GM19328 (cell line): Measurements from ENCODE around the gene TMEM45A.

ENCODE experiments used
- ATAC-seq: cut with Tn5 transposase; IDR thresholded peaks from one replicate; pipeline ENCODE4 v1.9.1; 2021; ENCODE audit warnings: mild to moderate bottlenecking, moderate library complexity; ENCODE audit not compliant: unreplicated experiment

Gene TMEM45A

GRCh38 chr3:100609305-100609704 lies 116.9 kb downstream of the TMEM45A start, which contains the start of gene ADGRG7:
Gene ADGRG7, plus strand, starts transcription at chr3:100609601. Its CDS starts 256 bp downstream, at chr3:100609857.
- ATAC-seq: no peak

DNA sequence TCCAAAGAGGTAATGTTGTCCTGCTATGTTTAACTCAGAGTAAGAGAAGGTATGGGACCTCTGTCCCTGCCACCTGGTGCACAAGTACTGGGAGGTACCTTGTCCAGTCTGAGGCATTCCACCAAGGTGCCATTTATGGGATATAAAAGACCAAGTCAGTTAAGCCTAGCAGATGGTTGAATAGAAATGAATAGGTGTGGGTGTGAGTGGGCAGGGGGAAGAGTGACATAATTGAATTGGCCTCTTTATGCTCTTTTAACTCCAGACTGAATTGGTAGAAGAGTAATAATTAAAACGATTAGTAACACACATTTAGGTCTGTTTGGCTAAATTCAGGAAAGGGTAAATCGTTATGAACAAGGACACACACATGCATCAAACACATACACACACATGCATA lies 117.5 kb downstream of the TMEM45A start:
- ATAC-seq: no peak

GRCh38 chr3:100611221-100611620 lies 118.8 kb downstream of the TMEM45A start:
- ATAC-seq: no peak

- no peak for ATAC-seq
These were observed 121.4 kb downstream of the TMEM45A start for GRCh38 chr3:100613721-100614390.

GRCh38 chr3:100614941-100615340 lies 122.5 kb downstream of the TMEM45A start:
- ATAC-seq: no peak

- no peak for ATAC-seq
These were observed 123.3 kb downstream of the TMEM45A start for GRCh38 chr3:100615684-100616083.

DNA sequence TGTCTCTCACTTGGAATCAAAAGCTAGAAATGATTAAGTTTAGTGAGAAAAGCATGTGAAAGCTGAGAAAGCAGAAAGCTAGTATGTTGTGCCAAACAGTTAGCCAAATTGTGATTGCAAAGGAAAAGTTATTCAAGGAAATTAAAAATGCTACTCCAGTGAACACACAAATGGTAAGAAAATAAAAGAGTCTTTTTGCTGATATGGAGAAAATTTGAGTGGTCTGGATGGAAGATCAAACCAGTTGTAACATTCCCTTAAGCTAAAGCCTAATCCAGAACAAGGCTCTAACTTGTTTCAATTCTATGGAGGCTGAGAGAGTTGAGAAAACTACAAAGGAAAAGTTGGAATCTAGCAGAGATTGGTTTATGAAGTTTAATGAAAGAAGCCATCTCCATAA lies 128.8 kb downstream of the TMEM45A start:
- ATAC-seq: no peak
